ENCODE results near the gene UBAP1.

DNA sequence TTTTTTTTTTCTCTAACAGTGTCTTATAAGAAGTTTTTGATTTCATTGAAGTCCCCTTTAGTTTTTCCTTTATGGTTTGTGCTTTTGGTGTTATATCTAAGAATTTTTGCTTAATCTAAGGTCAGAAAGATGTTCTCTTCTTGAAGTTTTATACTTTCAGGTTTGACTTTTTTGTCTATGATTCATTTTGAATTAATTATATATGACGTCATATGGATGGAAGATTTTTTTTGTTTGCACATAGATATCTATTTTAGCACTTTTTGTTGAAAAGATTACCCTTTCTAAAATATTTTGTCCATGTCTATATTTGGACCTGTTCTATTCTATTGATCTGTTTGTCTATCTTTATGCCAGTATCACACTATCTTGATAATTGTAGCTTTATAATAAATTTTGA, 16.3 kb downstream of the UBAP1 start:
- TF ChIP-seq, protein P1, sequence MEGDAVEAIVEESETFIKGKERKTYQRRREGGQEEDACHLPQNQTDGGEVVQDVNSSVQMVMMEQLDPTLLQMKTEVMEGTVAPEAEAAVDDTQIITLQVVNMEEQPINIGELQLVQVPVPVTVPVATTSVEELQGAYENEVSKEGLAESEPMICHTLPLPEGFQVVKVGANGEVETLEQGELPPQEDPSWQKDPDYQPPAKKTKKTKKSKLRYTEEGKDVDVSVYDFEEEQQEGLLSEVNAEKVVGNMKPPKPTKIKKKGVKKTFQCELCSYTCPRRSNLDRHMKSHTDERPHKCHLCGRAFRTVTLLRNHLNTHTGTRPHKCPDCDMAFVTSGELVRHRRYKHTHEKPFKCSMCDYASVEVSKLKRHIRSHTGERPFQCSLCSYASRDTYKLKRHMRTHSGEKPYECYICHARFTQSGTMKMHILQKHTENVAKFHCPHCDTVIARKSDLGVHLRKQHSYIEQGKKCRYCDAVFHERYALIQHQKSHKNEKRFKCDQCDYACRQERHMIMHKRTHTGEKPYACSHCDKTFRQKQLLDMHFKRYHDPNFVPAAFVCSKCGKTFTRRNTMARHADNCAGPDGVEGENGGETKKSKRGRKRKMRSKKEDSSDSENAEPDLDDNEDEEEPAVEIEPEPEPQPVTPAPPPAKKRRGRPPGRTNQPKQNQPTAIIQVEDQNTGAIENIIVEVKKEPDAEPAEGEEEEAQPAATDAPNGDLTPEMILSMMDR (IDR thresholded peaks at IDR 0.05) = no peak
- TF ChIP-seq POLR2A (IDR thresholded peaks at IDR 0.05) (no peak), EP300 (IDR thresholded peaks at IDR 0.05; ENCODE audit: low read depth) (no peak), POLR2AphosphoS5 (IDR thresholded peaks at IDR 0.05) (no peak)
